KBM-7 (cell line): ENCODE results near the gene SP5.

Experiments
- DNase-seq: peaks from one replicate; pipeline ENCODE4 v3.0.0-alpha.2; 2015
- in situ Hi-C: fragments of 300-500 bp; cut with MboI; formaldehyde crosslinking; loops from 2 replicates; pipeline ENCODE4 v1.14.3; 2020; ENCODE audit warnings: low sequenced_read_pairs, low pct_unique_long_range_greater_than_20kb, mixed read lengths

SP5 gene

GRCh38 chr2:170766693-170767092, 51.6 kb downstream of the SP5 start:
- DNase-seq = no peak
- in situ Hi-C loops = no loop called here
